Measurements from ENCODE around the gene ADAM19.

Gene ADAM19

GRCh38 chr5:157514974-157515373 lies 60.6 kb downstream of the ADAM19 start:
- POLR2A ChIA-PET: no interaction called here
- DNase-seq (ENCODE audit: low read depth, low spot score): no peak
- CTCF ChIA-PET: no interaction called here
- TF ChIP-seq CTCF (IDR thresholded peaks at IDR 0.05; ENCODE audit: insufficient read depth, low read length, missing control alignments): no peak
- H3K4me3 ChIP-seq (ENCODE audit: low read depth, low read length): no peak overlapping the region

- ChIA-PET CTCF (interaction anchor here (1.1 to 1.3 kb wide), 3 partner anchors 16 to 230 kb away, joined by 3 to 6 read pairs (median 6); no protein-coding TSS in a partner anchor), POLR2A (interaction anchor here (0.5 kb wide), 1 partner anchor 83 kb away, joined by 3 read pairs; no protein-coding TSS in a partner anchor)
- no peak for TF ChIP-seq CTCF (IDR thresholded peaks at IDR 0.05; ENCODE audit: insufficient read depth, low read length, missing control alignments)
- no peak overlapping the region for H3K4me3 ChIP-seq (ENCODE audit: low read depth, low read length)
- no peak for DNase-seq (ENCODE audit: low read depth, low spot score)
Observed at GRCh38 chr5:157513182-157513581, 62.4 kb downstream of the ADAM19 start.

GRCh38 chr5:157511651-157512644 lies 63.6 kb downstream of the ADAM19 start:
- H3K4me3 ChIP-seq (ENCODE audit: low read depth, low read length): no peak overlapping the region
- no peak for TF ChIP-seq CTCF (IDR thresholded peaks at IDR 0.05; ENCODE audit: insufficient read depth, low read length, missing control alignments)
- DNase-seq (ENCODE audit: low read depth, low spot score): peak; percentile 92
- CTCF ChIA-PET: interaction anchor here (0.8 to 2.2 kb wide), 8 partner anchors 34 to 258 kb away, joined by 3 to 11 read pairs (median 3); no protein-coding TSS in a partner anchor
- POLR2A ChIA-PET: interaction anchor here (0.6 to 1.7 kb wide), 5 partner anchors 59 to 220 kb away, joined by 3 to 5 read pairs (median 3); partner anchors contain the start of gene ADAM19

GRCh38 chr5:157510682-157511081 lies 64.9 kb downstream of the ADAM19 start:
- POLR2A ChIA-PET: no interaction called here
- no peak for TF ChIP-seq CTCF (IDR thresholded peaks at IDR 0.05; ENCODE audit: insufficient read depth, low read length, missing control alignments)
- CTCF ChIA-PET: interaction anchor here (1.6 to 2.2 kb wide), 3 partner anchors 182 to 221 kb away, joined by 4 to 11 read pairs (median 6); no protein-coding TSS in a partner anchor

GRCh38 chr5:157509587-157509986 lies 66.0 kb downstream of the ADAM19 start:
- TF ChIP-seq CTCF (IDR thresholded peaks at IDR 0.05; ENCODE audit: insufficient read depth, low read length, missing control alignments): no peak
- POLR2A ChIA-PET: no interaction called here
- H3K4me3 ChIP-seq (ENCODE audit: low read depth, low read length): no peak overlapping the region
- no peak for DNase-seq (ENCODE audit: low read depth, low spot score)
- CTCF ChIA-PET: interaction anchor here (0.8 to 2.2 kb wide), 6 partner anchors 31 to 235 kb away, joined by 3 to 7 read pairs (median 3); no protein-coding TSS in a partner anchor

More at GRCh38 chr5:157510682-157511081, 64.9 kb downstream of the ADAM19 start:
- no peak overlapping the region for H3K4me3 ChIP-seq (ENCODE audit: low read depth, low read length)
- DNase-seq (ENCODE audit: low read depth, low spot score): no peak

- no peak for TF ChIP-seq CTCF (IDR thresholded peaks at IDR 0.05; ENCODE audit: insufficient read depth, low read length, missing control alignments)
- DNase-seq (ENCODE audit: low read depth, low spot score): no peak
- CTCF ChIA-PET: interaction anchor here (0.9 to 2.2 kb wide), 6 partner anchors 32 to 235 kb away, joined by 3 to 7 read pairs (median 3); no protein-coding TSS in a partner anchor
Observed at GRCh38 chr5:157509093-157509492, 66.5 kb downstream of the ADAM19 start.

More at GRCh38 chr5:157509093-157509492, 66.5 kb downstream of the ADAM19 start:
- POLR2A ChIA-PET: no interaction called here
- H3K4me3 ChIP-seq (ENCODE audit: low read depth, low read length): no peak overlapping the region
